AG04449 (cell line): ENCODE results near the gene TMEM132E.

Experiments
- CTCF ChIA-PET: fragments of 350-600 bp; formaldehyde crosslinking; extraction: SDS; loops from one replicate; lab custom pipeline; 2021; ENCODE audit warnings: antibody characterized with exemption; lab: Yijun Ruan, JAX
- POLR2A ChIA-PET: fragments of 400-600, 350-600 bp; formaldehyde crosslinking; extraction: SDS; loops from one replicate; lab custom pipeline; 2020; ENCODE audit warnings: antibody characterized with exemption, inconsistent platforms; lab: Yijun Ruan, JAX
- DNase-seq: peaks from one replicate; pipeline ENCODE4 v3.0.0-alpha.2; 2010; ENCODE audit warnings: low read depth, low spot score
- H3K4me3 ChIP-seq: 2 replicates; pipeline ENCODE4 v1.5.1; 2011; ENCODE audit warnings: low read depth, mild to moderate bottlenecking, control low read depth, low read length
- CTCF ChIP-seq: IDR thresholded peaks from one replicate; pipeline ENCODE4 v1.5.1; 2011; ENCODE audit warnings: mild to moderate bottlenecking, moderate library complexity, low read length, control low read depth, inconsistent platforms; ENCODE audit not compliant: insufficient read depth; ENCODE audit errors: missing control alignments

Gene TMEM132E

GRCh38 chr17:34567691-34568465 is 11.5 kb upstream of the TMEM132E start:
- no peak for DNase-seq
- POLR2A ChIA-PET: no interaction called here
- no peak for TF ChIP-seq CTCF
- no peak overlapping the region for H3K4me3 ChIP-seq
- CTCF ChIA-PET: no interaction called here

DNA sequence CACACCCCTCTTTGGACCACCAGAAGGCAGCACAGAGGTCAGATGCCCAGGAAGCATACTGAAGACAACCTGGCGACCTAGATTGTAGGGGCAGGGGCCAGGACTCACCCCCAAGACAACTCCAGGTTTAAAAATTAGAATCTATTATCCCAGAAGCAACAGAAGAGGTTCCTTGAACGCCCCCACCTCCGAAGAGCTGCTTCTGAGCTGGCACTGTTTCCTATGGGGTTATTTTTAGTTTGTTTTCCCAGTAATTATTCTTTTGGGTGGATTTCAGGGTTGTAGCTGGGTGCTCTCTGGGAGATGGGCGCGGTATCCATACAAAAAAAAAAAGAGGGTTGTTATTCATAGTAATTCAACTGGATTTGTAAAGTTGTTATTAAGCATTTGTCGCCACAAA is 10.4 kb upstream of the TMEM132E start:
- DNase-seq: no peak
- no peak for TF ChIP-seq CTCF
- POLR2A ChIA-PET: no interaction called here
- H3K4me3 ChIP-seq: no peak overlapping the region
- CTCF ChIA-PET: no interaction called here

GRCh38 chr17:34569591-34569990 is 9.8 kb upstream of the TMEM132E start:
- POLR2A ChIA-PET: no interaction called here
- CTCF ChIA-PET: no interaction called here
- H3K4me3 ChIP-seq: no peak overlapping the region
- DNase-seq: no peak
- no peak for TF ChIP-seq CTCF

DNA sequence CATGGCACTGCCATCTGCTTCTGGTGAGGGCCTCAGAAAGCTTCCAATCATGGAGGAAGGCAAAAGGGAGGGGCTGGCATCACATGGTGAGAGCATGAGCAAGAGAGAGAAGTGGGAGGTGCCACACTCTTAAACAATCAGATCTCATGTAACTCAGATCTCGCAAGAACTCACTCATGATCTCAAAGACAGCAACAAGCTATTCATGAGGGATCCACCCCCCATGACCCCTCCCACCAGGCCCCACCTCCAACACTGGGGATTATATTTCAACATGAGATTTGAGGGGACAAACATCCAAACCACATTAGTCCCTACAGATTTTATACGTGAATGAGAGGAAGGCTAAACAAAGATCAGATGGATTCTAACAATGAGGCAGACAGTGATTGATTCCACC is 8.9 kb upstream of the TMEM132E start:
- POLR2A ChIA-PET: no interaction called here
- no peak for TF ChIP-seq CTCF
- no peak overlapping the region for H3K4me3 ChIP-seq
- CTCF ChIA-PET: no interaction called here
- DNase-seq: no peak

GRCh38 chr17:34571428-34572130 is 7.8 kb upstream of the TMEM132E start:
- H3K4me3 ChIP-seq: no peak overlapping the region
- CTCF ChIA-PET: no interaction called here
- no peak for DNase-seq
- no peak for TF ChIP-seq CTCF
- POLR2A ChIA-PET: no interaction called here

DNA sequence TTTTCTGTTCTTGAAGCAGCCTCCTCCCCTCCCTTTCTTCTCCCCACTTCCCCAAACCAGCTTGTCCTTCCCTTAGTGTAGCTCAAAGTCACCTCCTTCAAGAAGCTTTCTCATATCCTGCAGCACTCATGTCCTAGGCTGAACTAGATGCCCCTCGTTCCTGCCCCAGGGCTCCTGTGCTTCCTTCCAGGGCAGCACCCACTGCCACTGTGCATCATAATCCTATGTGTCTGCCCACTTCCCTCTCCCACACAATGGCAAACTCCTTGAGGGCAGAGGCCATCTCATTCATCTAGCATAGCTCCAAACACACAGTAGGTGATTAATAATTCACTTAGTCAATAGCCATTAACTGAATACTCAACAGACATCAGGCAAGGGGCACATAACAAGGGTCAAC is 6.9 kb upstream of the TMEM132E start:
- no peak for DNase-seq
- POLR2A ChIA-PET: no interaction called here
- no peak overlapping the region for H3K4me3 ChIP-seq
- CTCF ChIA-PET: no interaction called here
- TF ChIP-seq CTCF: no peak
